Smooth muscle cell of the brain vasculature (primary cell): Measurements from ENCODE around the gene RAX2.

Experiments
- DNase-seq: peaks from one replicate; pipeline ENCODE4 v3.0.0-alpha.2; 2012; ENCODE audit warnings: low read depth, low spot score

RAX2 gene

GRCh38 chr19:3801412-3802096, 29.5 kb upstream of the RAX2 start:
- DNase-seq: no peak

GRCh38 chr19:3800996-3801395, 29.0 kb upstream of the RAX2 start:
- no peak for DNase-seq

- DNase-seq: no peak
These were observed 26.1 kb upstream of the RAX2 start for GRCh38 chr19:3798137-3798536.

- no peak for DNase-seq
These were observed 24.3 kb upstream of the RAX2 start for GRCh38 chr19:3796358-3796757.

- DNase-seq: no peak
These were observed 21.8 kb upstream of the RAX2 start for GRCh38 chr19:3793799-3794198.

- no peak for DNase-seq
These were observed 20.1 kb upstream of the RAX2 start for GRCh38 chr19:3792114-3792513.

- DNase-seq: no peak
These were observed 18.9 kb upstream of the RAX2 start for GRCh38 chr19:3790941-3791340.

GRCh38 chr19:3790209-3790734, 18.2 kb upstream of the RAX2 start:
- no peak for DNase-seq

GRCh38 chr19:3788996-3789778, 17.2 kb upstream of the RAX2 start:
- DNase-seq: no peak

- DNase-seq: no peak
These were observed 14.2 kb upstream of the RAX2 start, which contains the start of gene MATK for GRCh38 chr19:3785938-3786824. TSS of gene MATK (minus strand) at chr19:3786381. CDS start at chr19:3785135, 1,246 bp downstream.

- no peak for DNase-seq
These were observed 13.5 kb upstream of the RAX2 start for GRCh38 chr19:3785451-3785937.

- no peak for DNase-seq
These were observed 12.8 kb upstream of the RAX2 start for GRCh38 chr19:3784607-3785450.

- no peak for DNase-seq
These were observed 11.9 kb upstream of the RAX2 start for GRCh38 chr19:3783660-3784584.

- no peak for DNase-seq
These were observed 10.9 kb upstream of the RAX2 start for GRCh38 chr19:3782903-3783302.

GRCh38 chr19:3782330-3782729, 10.3 kb upstream of the RAX2 start:
- DNase-seq: no peak

GRCh38 chr19:3781603-3782002, 9.6 kb upstream of the RAX2 start:
- DNase-seq: no peak

- no peak for DNase-seq
These were observed 8.8 kb upstream of the RAX2 start for GRCh38 chr19:3780786-3781304.

GRCh38 chr19:3778899-3779723, 7.1 kb upstream of the RAX2 start:
- no peak for DNase-seq
